ENCODE results near the gene SERGEF.

Gene SERGEF

GRCh38 chr11:17967661-17968060 is 45.2 kb downstream of the SERGEF start:
- DNase-seq, result no peak
- in situ Hi-C loops (cut with HindIII; ENCODE audit: low pct_ligation_motif_present, low pct_unique_long_range_greater_than_20kb, low sequenced_read_pairs), result no loop called here

GRCh38 chr11:17960091-17960490 is 52.8 kb downstream of the SERGEF start:
- in situ Hi-C loops (cut with HindIII; ENCODE audit: low pct_ligation_motif_present, low pct_unique_long_range_greater_than_20kb, low sequenced_read_pairs), result no loop called here
- no peak for DNase-seq

GRCh38 chr11:17958446-17958845 is 54.4 kb downstream of the SERGEF start:
- in situ Hi-C loops (cut with HindIII; ENCODE audit: low pct_ligation_motif_present, low pct_unique_long_range_greater_than_20kb, low sequenced_read_pairs), result no loop called here
- DNase-seq, result no peak

- in situ Hi-C loops (cut with HindIII; ENCODE audit: low pct_ligation_motif_present, low pct_unique_long_range_greater_than_20kb, low sequenced_read_pairs), result no loop called here
- DNase-seq, result no peak
These were observed 58.2 kb downstream of the SERGEF start for GRCh38 chr11:17954395-17955252.

GRCh38 chr11:17952487-17952886 is 60.4 kb downstream of the SERGEF start:
- in situ Hi-C loops (cut with HindIII; ENCODE audit: low pct_ligation_motif_present, low pct_unique_long_range_greater_than_20kb, low sequenced_read_pairs), result no loop called here

GRCh38 chr11:17951685-17952388 is 61.0 kb downstream of the SERGEF start:
- in situ Hi-C loops (cut with HindIII; ENCODE audit: low pct_ligation_motif_present, low pct_unique_long_range_greater_than_20kb, low sequenced_read_pairs), result no loop called here

More at GRCh38 chr11:17952487-17952886, 60.4 kb downstream of the SERGEF start:
- DNase-seq, result no peak

GRCh38 chr11:17950644-17951043 is 62.2 kb downstream of the SERGEF start:
- no peak for DNase-seq
- in situ Hi-C loops (cut with HindIII; ENCODE audit: low pct_ligation_motif_present, low pct_unique_long_range_greater_than_20kb, low sequenced_read_pairs), result no loop called here

More at GRCh38 chr11:17951685-17952388, 61.0 kb downstream of the SERGEF start:
- DNase-seq, result no peak

GRCh38 chr11:17948296-17948695 is 64.6 kb downstream of the SERGEF start:
- no peak for DNase-seq
- in situ Hi-C loops (cut with HindIII; ENCODE audit: low pct_ligation_motif_present, low pct_unique_long_range_greater_than_20kb, low sequenced_read_pairs), result no loop called here

GRCh38 chr11:17939542-17939941 is 73.3 kb downstream of the SERGEF start:
- DNase-seq, result no peak
- in situ Hi-C loops (cut with HindIII; ENCODE audit: low pct_ligation_motif_present, low pct_unique_long_range_greater_than_20kb, low sequenced_read_pairs), result no loop called here

GRCh38 chr11:17936790-17937189 is 76.1 kb downstream of the SERGEF start:
- no peak for DNase-seq
- in situ Hi-C loops (cut with HindIII; ENCODE audit: low pct_ligation_motif_present, low pct_unique_long_range_greater_than_20kb, low sequenced_read_pairs), result no loop called here

- DNase-seq, result no peak
- in situ Hi-C loops (cut with HindIII; ENCODE audit: low pct_ligation_motif_present, low pct_unique_long_range_greater_than_20kb, low sequenced_read_pairs), result no loop called here
These were observed 78.7 kb downstream of the SERGEF start for GRCh38 chr11:17934194-17934593.

GRCh38 chr11:17933708-17934107 is 79.1 kb downstream of the SERGEF start:
- in situ Hi-C loops (cut with HindIII; ENCODE audit: low pct_ligation_motif_present, low pct_unique_long_range_greater_than_20kb, low sequenced_read_pairs), result no loop called here
- no peak for DNase-seq

GRCh38 chr11:17932472-17932871 is 80.4 kb downstream of the SERGEF start:
- DNase-seq, result no peak
- in situ Hi-C loops (cut with HindIII; ENCODE audit: low pct_ligation_motif_present, low pct_unique_long_range_greater_than_20kb, low sequenced_read_pairs), result no loop called here

GRCh38 chr11:17931595-17931994 is 81.3 kb downstream of the SERGEF start:
- no peak for DNase-seq
- in situ Hi-C loops (cut with HindIII; ENCODE audit: low pct_ligation_motif_present, low pct_unique_long_range_greater_than_20kb, low sequenced_read_pairs), result no loop called here

GRCh38 chr11:17930544-17931125 is 82.2 kb downstream of the SERGEF start:
- in situ Hi-C loops (cut with HindIII; ENCODE audit: low pct_ligation_motif_present, low pct_unique_long_range_greater_than_20kb, low sequenced_read_pairs), result no loop called here
- DNase-seq, result no peak

- in situ Hi-C loops (cut with HindIII; ENCODE audit: low pct_ligation_motif_present, low pct_unique_long_range_greater_than_20kb, low sequenced_read_pairs), result no loop called here
- no peak for DNase-seq
These were observed 83.7 kb downstream of the SERGEF start for GRCh38 chr11:17929171-17929570.

- in situ Hi-C loops (cut with HindIII; ENCODE audit: low pct_ligation_motif_present, low pct_unique_long_range_greater_than_20kb, low sequenced_read_pairs), result no loop called here
- no peak for DNase-seq
These were observed 85.0 kb downstream of the SERGEF start for GRCh38 chr11:17927681-17928343.

GRCh38 chr11:17927041-17927440 is 85.8 kb downstream of the SERGEF start:
- in situ Hi-C loops (cut with HindIII; ENCODE audit: low pct_ligation_motif_present, low pct_unique_long_range_greater_than_20kb, low sequenced_read_pairs), result no loop called here
- no peak for DNase-seq

GRCh38 chr11:17924713-17925112 is 88.1 kb downstream of the SERGEF start:
- in situ Hi-C loops (cut with HindIII; ENCODE audit: low pct_ligation_motif_present, low pct_unique_long_range_greater_than_20kb, low sequenced_read_pairs), result no loop called here
- no peak for DNase-seq
